GM21423 (cell line): ENCODE measurements around the gene ACTMAP.

Source experiments
- ATAC-seq: cut with Tn5 transposase; IDR thresholded peaks from one replicate; pipeline ENCODE4 v1.9.1; 2021; ENCODE audit warnings: mild to moderate bottlenecking, moderate library complexity; ENCODE audit not compliant: unreplicated experiment

ACTMAP gene

DNA sequence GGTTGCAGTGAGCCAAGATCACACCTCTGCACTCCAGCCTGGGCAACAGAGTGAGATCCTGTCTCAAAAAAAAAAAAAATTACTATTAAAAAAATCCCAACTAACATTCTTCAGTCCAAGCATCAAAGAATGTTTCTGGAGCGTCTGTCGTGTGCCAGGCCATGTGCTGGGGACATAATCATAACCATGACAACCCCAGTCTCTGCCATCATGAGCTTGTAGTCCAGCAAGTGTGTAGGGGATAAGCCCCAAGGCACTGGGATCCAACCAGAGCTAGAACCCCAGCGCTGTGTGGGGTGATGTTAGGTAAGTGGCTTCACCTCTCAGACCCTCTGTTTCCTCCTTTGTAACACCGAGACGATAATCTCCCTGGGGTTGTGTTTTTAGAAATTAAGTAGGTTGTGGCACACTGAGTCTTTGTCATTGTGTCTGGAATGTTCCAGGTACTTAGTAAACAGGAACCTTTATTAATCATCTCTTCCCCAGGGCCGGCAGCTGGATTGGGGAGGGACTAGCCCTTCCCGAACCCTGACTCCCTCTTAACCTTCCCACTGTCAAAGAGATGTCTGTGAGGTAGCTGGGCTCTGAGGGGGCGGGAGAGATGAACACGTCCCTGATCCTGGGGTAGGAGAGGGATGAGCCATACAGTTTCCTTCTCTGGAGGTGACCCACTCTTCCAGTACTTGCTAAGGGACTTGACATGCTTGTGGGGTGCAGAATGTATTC is 28.2 kb downstream of the ACTMAP start:
- no peak for ATAC-seq

DNA sequence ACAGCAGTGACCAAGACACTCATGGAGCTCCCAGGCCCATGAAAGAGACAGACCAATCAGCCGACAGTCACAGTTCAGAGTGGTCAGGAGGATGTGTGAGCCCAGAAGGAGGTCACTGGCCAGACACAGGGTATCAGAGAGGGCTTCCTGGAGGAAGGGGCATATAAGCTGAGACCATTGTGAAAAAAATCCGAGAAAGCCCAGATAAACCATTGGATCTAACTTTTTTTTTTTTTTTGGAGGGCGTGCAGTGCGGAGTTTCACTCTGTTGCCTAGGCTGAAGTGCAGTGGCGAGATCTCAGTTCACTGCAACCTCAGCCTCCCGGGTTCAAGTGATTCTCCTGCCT is 29.2 kb downstream of the ACTMAP start:
- ATAC-seq = no peak

DNA sequence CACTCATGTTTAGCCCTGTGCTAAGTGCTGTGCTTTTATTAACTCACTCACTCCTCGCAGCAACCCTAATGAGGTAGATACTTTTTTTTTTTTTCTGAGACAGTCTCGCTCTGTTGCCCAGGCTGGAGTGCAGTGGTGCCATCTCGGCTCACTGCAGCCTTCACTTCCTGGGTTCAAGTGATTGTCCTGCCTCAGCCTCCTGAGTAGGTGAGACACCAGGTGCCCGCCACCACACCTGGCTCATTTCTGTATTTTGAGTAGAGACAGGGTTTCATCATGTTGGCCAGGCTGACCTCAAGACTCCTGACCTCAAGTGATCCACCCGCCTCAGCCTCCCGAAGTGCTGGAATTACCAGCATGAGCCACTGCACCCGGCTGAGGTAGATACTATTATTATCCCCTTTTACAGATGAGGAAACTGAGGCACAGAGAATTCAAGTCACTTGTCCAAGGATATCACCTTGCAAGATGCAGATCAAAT is 30.8 kb downstream of the ACTMAP start:
- ATAC-seq = no peak

DNA sequence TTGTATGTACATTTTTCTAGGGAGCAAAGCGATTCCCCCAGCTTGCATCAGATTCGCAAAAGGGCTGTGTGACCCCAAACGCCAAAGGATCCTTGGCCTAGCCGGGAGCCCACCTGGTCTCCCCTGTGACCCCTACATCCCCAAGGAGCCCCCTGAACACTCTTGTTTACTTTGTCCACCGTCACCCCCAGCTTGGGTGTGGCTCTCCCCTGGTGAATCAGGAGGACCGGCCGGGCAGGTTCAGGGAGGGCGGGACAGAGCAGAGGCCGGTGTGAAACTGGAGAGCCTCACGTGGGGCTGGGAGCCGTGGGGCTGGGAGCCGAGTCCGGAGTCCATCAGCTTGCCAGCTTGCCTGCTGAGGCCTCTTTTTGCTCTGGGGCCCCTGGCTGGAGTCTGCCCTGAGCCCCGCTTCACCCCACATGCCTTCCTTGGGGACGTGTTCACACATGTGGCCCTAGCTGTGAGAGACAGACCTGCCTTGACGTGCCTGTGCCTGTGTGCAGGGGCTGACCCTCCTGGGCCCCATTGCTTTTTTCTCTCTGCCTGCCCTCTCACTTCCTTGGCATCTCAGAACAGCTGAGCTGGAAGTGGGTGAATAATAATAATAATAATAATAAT is 31.4 kb downstream of the ACTMAP start:
- ATAC-seq = no peak

DNA sequence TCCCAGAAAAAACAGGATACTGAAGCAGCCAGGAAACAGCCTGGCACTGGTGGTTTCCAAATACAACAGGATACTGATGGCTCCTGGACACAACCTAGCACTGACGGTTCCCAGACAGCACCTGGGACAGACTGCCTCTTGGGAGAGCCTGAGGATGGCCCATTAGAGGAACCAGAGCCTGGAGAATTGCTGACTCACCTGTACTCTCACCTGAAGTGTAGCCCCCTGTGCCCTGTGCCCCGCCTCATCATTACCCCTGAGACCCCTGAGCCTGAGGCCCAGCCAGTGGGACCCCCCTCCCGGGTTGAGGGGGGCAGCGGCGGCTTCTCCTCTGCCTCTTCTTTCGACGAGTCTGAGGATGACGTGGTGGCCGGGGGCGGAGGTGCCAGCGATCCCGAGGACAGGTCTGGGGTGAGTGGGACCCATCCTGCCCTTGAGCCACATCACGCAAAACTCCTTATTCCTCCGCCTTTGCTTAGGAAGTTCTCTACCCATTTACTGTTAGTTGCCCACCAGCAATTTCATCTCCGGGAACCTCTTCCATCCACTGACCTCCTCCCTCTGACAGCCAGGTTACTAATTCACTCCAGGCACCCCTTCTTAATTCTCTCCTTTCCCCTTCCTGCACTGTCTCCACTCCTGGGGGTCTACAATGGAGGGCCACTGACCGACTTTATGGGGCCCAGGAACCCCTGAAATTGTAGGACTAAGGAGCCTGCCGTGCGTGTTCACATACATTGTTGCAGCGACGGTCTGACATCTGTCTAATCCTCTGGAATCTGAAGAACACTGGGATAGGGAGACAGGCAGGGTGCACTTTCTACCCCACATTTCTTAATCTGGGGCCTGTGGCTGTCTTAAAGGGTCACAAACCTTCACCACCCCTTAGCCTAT is 32.1 kb downstream of the ACTMAP start:
- ATAC-seq = no peak

DNA sequence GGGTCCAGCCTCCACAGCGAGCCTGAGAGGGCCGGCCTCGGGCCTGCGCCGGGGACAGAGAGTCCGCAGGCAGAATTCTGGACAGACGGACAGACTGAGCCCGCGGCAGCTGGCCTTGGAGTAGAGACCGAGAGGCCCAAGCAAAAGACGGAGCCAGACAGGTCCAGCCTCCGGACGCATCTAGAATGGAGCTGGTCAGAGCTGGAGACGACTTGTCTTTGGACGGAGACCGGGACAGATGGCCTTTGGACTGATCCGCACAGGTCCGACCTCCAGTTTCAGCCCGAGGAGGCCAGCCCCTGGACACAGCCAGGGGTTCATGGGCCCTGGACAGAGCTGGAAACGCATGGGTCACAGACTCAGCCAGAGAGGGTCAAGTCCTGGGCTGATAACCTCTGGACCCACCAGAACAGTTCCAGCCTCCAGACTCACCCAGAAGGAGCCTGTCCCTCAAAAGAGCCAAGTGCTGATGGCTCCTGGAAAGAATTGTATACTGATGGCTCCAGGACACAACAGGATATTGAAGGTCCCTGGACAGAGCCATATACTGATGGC is 32.9 kb downstream of the ACTMAP start:
- ATAC-seq = no peak

DNA sequence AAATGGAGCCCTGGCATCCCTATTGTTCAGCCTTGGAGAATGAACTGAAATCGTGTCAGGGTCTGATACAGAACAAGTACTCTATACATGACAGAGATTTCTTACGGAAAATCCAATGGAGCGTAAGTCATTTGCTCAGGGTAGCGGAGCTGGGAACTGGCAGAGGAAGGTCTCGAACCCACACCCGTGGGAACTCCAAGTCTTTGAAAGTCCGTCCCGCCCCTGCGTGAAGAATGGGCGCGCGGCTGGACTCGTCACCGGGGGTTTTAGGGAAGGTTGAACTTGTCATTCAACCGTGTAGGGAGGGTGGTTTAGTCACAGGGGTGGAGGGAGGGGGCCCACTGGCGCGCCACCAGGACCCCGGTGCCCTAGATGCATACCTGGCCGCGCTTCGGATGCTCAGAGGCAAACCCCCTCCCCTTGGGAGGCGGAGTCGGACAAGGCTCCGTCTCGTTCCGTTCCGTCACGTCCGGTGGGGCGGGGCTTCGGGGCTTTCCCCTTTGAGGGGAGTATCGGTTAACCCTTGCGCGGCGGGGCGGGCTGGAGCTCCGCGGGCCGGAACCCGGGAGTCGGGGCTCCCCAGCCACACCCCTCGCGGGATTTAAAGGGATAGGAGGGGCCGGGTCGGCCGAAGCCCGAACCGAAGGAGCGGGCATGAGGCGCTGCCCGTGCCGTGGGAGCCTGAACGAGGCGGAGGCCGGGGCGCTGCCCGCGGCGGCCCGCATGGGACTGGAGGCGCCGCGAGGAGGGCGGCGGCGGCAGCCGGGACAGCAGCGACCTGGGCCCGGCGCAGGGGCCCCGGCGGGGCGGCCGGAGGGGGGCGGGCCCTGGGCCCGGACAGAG is 33.6 kb downstream of the ACTMAP start, which contains the start of the genes COQ8B and ITPKC:
TSS of gene COQ8B (minus strand) at position 405 of the 843 bp plus-strand sequence. CDS start 2,254 bp downstream, outside the sequence.
TSS of gene ITPKC (plus strand) at position 631 of the 843 bp plus-strand sequence. CDS start at position 655, 24 bp downstream.
- peak; percentile 66 for ATAC-seq

DNA sequence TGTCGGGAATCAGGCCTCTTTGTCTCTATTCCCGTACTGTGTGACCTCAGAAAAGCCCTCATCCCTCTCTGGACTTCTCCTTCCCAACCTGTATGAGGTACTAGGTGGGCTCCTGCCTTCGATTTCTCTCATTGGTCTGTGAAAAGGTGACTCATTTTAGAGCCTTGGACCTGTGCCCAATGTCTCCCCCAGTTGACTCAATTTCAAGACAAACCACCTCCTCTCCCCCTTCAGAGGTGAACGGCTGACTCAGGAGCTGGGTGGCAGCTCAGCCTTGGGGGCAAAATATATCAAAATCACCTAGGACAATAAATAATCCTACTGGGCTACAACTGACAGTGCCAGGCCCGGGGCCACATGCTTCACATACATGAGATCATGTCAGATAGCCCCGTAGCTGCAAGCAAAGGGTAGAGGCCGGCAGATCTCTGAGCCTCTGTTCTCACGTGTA is 34.2 kb downstream of the ACTMAP start:
- no peak for ATAC-seq

DNA sequence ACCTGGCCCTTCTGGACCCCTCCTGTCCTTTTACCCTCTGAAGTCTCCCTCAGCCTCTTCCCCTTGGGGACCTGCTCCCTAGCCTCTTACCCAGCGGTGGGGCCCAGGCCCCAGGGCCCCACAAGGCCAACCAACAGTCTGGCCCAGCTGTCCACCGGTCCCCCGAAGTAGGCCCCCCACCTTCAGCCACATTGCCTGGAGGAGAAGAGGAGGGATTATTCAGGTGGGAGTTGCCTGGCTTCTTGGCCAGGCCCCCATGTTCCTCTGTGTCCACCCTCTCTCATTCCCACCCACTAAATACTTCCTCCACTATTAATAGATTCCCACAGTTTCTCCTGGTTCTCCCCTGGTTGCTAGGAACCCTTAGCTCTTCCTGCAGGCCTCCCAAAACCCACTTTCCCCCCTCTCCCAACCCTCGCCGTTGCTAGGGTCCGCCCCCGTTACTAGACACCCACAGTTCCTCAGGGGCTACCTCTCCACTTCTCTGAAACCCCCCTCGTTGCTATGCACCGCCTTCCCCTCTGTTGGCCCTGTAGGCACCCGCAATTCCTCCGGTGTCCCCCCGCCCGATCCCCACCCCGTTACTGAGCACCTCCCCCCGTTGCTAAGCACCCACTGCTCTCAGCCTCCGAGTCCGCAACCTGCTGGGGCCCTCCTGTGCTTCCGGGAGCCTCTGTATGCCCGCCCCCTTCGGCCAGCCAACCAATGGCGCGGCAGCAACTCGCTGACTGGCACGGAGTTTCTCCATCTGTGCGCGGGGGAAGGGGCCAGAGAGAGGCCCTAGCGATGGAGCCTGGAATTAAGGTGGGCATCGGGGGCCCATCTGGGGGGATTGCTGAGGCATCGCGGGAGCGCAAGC is 35.6 kb downstream of the ACTMAP start:
- peak; percentile 61 for ATAC-seq

DNA sequence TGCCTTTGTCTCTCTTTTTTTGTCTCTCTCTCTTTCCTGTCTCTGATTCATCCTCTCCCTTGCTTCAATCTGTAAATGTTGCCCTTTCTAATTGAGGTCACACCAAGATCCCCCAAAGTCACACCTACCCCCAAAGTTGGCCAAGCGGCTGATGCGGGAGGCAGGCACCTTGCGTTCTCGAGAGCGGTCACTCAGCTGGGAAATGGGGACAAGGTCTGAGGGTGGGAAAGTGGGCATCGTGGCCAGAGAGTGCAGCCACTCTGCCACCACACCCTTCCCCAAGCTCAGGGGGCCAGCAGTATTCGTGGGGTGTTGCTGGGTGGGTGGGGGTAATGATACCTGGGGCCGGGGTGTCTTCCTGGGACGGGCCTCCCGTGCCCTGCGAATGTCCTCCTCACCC is 36.3 kb downstream of the ACTMAP start:
- no peak for ATAC-seq

DNA sequence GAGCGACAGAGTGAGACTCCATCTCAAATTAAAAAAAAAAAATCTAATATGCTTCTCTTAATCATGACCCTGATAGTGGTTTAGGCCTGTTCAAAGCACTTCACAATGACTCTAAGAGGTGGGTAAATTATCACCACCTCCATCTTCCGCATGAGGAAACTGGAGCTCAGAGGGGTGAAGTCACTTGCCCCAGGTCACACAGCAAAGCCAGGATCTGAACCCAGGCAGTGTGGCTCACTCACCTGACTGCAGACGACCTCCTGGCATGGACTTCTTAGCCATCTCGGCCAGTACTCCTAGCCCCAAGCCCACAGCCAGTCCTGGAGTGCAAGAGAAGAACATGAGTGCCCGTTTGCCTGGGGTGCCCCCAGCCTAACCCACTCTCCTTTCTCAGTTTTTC is 40.5 kb downstream of the ACTMAP start:
- ATAC-seq = no peak

DNA sequence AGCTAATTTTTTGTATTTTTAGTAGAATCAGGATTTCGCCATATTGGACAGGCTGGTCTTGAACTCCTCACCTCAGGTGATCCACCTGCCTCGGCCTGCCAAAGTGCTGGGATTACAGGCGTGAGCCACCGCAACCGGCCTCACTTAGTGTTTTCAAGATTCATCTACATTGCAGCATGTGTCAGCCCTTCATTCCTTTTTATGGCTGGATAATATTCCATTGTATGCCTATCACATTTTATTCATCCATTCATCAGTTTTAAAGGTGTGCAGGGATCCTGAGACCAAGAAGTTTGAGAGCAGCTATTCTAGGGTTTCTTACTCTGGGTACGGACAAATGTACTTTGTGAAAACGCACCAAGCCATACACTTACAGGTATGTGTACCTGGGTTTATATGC is 42.7 kb downstream of the ACTMAP start:
- no peak for ATAC-seq

DNA sequence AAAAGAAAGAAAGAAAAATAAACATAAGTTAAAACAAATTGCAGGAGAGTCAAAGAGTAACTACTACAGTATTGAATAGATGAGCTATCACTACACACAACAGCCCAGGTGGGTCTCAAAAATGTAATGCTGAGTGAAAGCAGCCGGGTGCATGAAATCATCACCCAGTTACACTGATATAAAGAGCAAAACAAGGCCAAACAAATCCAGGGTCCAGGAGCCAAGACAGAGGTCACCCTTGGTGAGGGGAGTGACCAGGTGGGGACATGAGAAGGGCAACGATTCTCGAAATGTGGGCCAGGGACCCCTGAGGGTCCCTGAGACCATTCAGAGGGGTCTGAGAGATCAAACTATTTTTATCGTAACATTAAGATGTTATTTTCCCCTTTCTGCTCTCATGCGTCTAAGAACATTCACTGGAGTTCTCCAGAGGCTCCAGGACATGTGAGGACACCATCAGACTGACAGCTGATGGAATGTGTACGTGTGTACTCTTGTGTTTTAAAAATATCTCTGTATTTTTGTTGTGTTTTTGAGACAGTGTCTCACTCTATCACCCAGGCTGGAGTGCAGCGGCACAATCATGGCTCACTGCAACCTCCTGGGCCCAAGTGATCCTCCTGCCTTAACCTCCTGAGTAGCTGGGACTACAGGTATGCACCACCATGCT is 44.2 kb downstream of the ACTMAP start:
- no peak for ATAC-seq

DNA sequence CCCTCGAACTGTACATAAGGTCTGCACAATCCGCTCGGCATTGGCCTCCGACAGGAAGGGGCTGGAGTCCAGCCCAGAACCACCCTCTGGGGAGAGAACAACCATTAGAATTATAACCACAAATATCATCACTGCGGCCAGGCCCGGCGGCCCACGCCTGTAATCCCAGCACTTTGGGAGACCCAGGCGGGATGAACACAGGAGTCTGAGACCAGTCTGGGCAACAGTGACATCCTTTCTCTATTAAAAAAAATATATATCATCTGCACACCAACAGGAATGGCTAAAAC is 45.0 kb downstream of the ACTMAP start:
- no peak for ATAC-seq

DNA sequence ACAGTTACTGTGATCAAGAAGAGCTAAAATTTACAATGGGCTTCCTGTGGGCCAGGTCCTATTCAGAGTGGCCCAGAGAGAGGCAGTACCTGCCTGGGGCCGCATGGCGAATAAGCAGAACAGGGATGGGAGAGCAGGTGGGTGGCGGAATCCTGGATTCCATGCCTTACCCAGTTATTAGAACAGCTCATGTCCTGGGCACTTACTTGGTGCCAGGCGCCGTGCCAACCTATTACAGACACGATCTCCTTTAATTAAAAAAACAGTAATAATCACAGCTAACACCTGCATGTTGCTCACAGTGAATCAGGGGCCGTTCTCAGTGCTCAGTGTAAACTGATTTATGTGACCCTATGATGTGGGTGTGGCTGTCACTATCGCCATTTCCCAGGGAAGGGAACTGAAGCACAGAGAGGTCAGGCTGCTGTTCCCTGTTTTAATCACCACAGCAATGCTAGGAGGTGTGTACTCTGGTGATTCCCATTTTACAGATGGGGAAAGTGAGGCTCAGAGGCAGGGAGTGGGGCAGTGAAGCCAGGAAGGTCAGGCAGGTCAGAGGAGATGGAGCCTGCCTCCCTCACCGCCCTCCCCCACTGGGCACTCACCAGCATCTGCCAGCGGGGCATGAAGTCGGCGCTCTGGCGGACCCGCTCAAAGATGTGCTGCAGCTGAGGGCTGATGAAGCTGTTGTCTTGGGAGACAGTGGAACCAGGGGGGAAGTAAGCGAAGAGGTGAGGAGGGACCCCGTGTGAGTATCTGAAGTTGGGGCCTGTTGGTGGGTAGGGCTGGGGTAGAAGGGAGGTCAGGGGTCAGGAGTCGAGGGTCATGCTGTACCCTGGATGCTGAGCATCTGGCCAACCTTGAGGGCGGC is 45.6 kb downstream of the ACTMAP start:
- ATAC-seq = no peak

DNA sequence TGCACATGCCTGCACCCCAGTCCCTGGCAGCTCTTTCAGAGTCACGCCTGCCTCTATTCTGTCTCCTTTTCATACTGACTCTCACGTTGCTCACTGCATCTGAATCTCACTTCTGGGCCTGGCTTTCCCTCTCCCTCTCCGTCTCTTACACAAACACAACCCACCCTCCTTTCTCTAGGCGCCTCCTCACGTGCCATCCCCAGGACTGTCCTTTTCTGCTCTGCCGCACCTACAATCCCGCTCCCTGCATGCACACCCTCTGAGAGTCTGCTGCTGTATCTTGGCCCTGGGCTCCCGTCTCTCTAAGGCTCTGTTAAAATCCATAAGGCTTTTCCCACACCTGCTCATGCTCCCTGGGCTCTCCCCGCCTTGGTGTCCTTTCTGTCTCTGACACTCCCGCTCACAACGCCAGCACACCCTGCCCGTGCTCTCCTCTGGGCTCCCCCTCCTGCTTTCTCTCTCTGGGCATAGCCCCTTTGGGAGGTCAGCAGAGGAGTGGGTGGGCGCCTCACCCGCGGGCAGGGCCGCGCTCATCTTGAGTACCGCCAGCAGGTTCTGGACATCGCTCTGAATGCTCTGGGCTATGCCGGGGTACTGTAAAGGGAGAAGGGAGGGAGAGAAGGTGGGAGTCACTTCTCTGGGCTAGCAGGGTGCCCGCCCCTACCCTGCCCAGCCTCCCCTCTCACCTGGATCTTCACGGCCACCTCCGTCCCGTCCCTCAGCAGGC is 47.1 kb downstream of the ACTMAP start:
- no peak for ATAC-seq

DNA sequence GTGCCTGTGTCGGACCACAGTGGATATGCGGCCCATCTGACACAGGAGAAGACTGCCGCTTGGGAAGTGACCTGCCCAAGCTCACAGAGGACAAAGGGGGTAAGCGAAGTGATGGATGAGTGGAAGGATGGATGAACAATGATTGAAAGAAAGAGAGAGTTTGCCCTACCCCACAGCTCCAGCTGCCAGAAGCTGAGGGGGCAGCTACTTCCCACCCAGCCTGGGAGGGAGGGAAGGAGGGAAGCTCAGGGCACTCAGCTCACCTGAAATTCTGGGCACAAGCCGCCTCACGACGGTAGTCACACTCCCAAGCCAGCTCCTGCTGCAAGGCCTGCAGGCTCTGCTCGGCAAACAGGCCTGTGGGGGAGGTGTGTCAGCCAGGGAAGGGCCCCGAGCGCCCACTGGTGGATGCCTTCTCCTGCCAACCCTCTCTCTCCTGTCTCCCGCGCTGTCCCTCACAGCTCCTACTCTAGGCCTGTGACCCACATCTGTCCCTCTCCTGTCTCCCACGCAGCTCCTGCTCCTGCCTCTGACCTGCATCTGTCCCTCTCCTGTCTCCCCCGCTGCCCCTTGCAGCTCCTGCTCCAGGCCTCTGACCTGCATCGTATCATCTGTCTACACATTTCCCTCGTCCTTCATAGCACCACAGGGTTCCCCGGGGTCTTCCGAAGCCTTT is 47.8 kb downstream of the ACTMAP start:
- no peak for ATAC-seq
